Neuronal stem cell (in vitro differentiated cells): ENCODE data around the gene SCN5A.

Source experiments
- DNase-seq: peaks from one replicate; pipeline ENCODE4 v3.0.0-alpha.2; 2013; ENCODE audit warnings: low spot score
- H2AFZ ChIP-seq: one replicate; pipeline ENCODE4 v1.6.1; 2013; ENCODE audit warnings: mild to moderate bottlenecking, low read length, inconsistent platforms
- H2AK5ac ChIP-seq: 2 replicates; pipeline ENCODE4 v1.6.1; 2013; ENCODE audit warnings: low read depth, mild to moderate bottlenecking, inconsistent platforms, low read length, moderate library complexity, mixed read lengths
- H2BK120ac ChIP-seq: 2 replicates; pipeline ENCODE4 v1.6.1; 2013; ENCODE audit warnings: low read depth, mild to moderate bottlenecking, inconsistent platforms, low read length, moderate library complexity, mixed read lengths
- H2BK12ac ChIP-seq: one replicate; pipeline ENCODE4 v1.6.1; 2013; ENCODE audit warnings: low read length, inconsistent platforms
- H2BK15ac ChIP-seq: 2 replicates; pipeline ENCODE4 v1.6.1; 2013; ENCODE audit warnings: mild to moderate bottlenecking, low read length, inconsistent platforms, mixed read lengths
- H2BK5ac ChIP-seq: one replicate; pipeline ENCODE4 v1.6.1; 2013; ENCODE audit warnings: inconsistent platforms, mild to moderate bottlenecking, low read length, moderate library complexity
- H3K14ac ChIP-seq: one replicate; pipeline ENCODE4 v1.6.1; 2013; ENCODE audit warnings: low read length, inconsistent platforms
- H3K18ac ChIP-seq: 2 replicates; pipeline ENCODE4 v1.6.1; 2013; ENCODE audit warnings: low read length, inconsistent platforms
- H3K23ac ChIP-seq: 2 replicates; pipeline ENCODE4 v1.6.1; 2013; ENCODE audit warnings: low read depth, mild to moderate bottlenecking, mixed read lengths, low read length, inconsistent platforms; ENCODE audit not compliant: poor library complexity
- H3K27ac ChIP-seq: replicated peaks from 3 replicates; pipeline ENCODE4 v1.5.1; 2013; ENCODE audit warnings: low read length, inconsistent platforms
- H3K27me3 ChIP-seq, 3 experiments: 2 replicates each; pipeline ENCODE4 v1.6.1; 2013; ENCODE audit warnings: low read length in 3 of 3, mild to moderate bottlenecking in 2 of 3, inconsistent platforms in 1 of 3, low read depth in 1 of 3, mixed read lengths in 1 of 3, moderate library complexity in 1 of 3; ENCODE audit not compliant: control insufficient read depth in 3 of 3, insufficient read depth in 3 of 3
- H3K36me3 ChIP-seq, 2 donors: replicated peaks in 1 of 2; 2 replicates each; pipeline ENCODE4 v1.6.1; 2013; ENCODE audit warnings: low read length in 2 of 2; ENCODE audit not compliant: control insufficient read depth in 2 of 2, insufficient read depth in 2 of 2
- H3K4ac ChIP-seq: 2 replicates; pipeline ENCODE4 v1.6.1; 2013; ENCODE audit warnings: inconsistent platforms, mild to moderate bottlenecking, low read length, moderate library complexity
- H3K4me1 ChIP-seq, 2 donors: 1 replicate in 1 of 2; 2 replicates in 1 of 2; pipeline ENCODE4 v1.6.1; 2013; ENCODE audit warnings: low read length in 2 of 2, low read depth in 1 of 2; ENCODE audit not compliant: control insufficient read depth in 2 of 2, insufficient read depth in 1 of 2
- H3K4me2 ChIP-seq: one replicate; pipeline ENCODE4 v1.6.1; 2013; ENCODE audit warnings: mild to moderate bottlenecking, low read length, inconsistent platforms; ENCODE audit not compliant: insufficient read depth, poor library complexity, severe bottlenecking
- H3K4me3 ChIP-seq, 2 donors: 2 replicates each; pipeline ENCODE4 v1.5.1; 2013; ENCODE audit warnings: low read length in 2 of 2, mild to moderate bottlenecking in 2 of 2, inconsistent platforms in 1 of 2, moderate library complexity in 1 of 2
- H3K79me1 ChIP-seq: one replicate; pipeline ENCODE4 v1.6.1; 2013; ENCODE audit warnings: low read depth, mild to moderate bottlenecking, inconsistent platforms, low read length, moderate library complexity
- H3K9ac ChIP-seq: one replicate; pipeline ENCODE4 v1.6.1; 2013; ENCODE audit warnings: mild to moderate bottlenecking, low read depth, low read length, inconsistent platforms; ENCODE audit not compliant: poor library complexity
- H3K9me3 ChIP-seq, 2 donors: replicated peaks in 1 of 2; 2 replicates each; pipeline versions ENCODE3 to v1.6.1; 2013; ENCODE audit warnings: low read length in 2 of 2, mild to moderate bottlenecking in 2 of 2, inconsistent platforms in 1 of 2, low read depth in 1 of 2, mixed read lengths in 1 of 2, moderate library complexity in 1 of 2; ENCODE audit not compliant: control insufficient read depth in 2 of 2, insufficient read depth in 1 of 2
- H4K8ac ChIP-seq: one replicate; pipeline ENCODE4 v1.6.1; 2013; ENCODE audit warnings: low read depth, mild to moderate bottlenecking, inconsistent platforms, low read length, moderate library complexity
- H4K91ac ChIP-seq: one replicate; pipeline ENCODE4 v1.6.1; 2013; ENCODE audit warnings: low read length, low read depth, mild to moderate bottlenecking, inconsistent platforms; ENCODE audit not compliant: poor library complexity
- WGBS, 2 donors: extraction: QIAGEN DNeasy Blood & Tissue Kit; methylation state at CpG; one replicate each; pipeline ENCODE4 v1.1.7; 2013; ENCODE audit warnings: missing lambda C conversion rate in 2 of 2, mixed read lengths in 1 of 2; ENCODE audit not compliant: insufficient read length in 2 of 2, insufficient replicate concordance in 1 of 2; ENCODE audit errors: extremely low coverage in 2 of 2; 5-methylcytosine and 5-hydroxymethylcytosine counted together

Gene SCN5A

GRCh38 chr3:38560996-38561717 lies 88.3 kb downstream of the SCN5A start:
- H3K9ac ChIP-seq: no peak overlapping the region
- H2AK5ac ChIP-seq: no peak overlapping the region
- no peaks in the 10 kb centered on the region for H3K79me1 ChIP-seq
- H2BK15ac ChIP-seq: peak overlapping the region; percentile 28
- WGBS, 2 donors: no CpG with 5 or more reads among the region's 7 CpGs
- no peak overlapping the region for H3K18ac ChIP-seq
- no peak overlapping the region for H2AFZ ChIP-seq
- peaks cover 0 to 15% (median 0%) of the 10 kb centered on the region in 3 experiments for H3K27me3 ChIP-seq
- DNase-seq: no peak
- no peak overlapping the region for H3K14ac ChIP-seq
- H2BK120ac ChIP-seq: no peak overlapping the region
- no peak overlapping the region for H4K8ac ChIP-seq
- no peak overlapping the region for H2BK5ac ChIP-seq
- H3K9me3 ChIP-seq: peaks cover 0 to 2% of the 10 kb centered on the region in 2 donors
- H3K4me1 ChIP-seq: no peaks in the 10 kb centered on the region
- H3K23ac ChIP-seq: no peak overlapping the region
- H3K4ac ChIP-seq: no peak overlapping the region
- no peaks in the 10 kb centered on the region for H3K36me3 ChIP-seq
- H3K4me2 ChIP-seq: no peak overlapping the region
- no peak overlapping the region for H3K27ac ChIP-seq
- no peak overlapping the region for H2BK12ac ChIP-seq
- H4K91ac ChIP-seq: no peak overlapping the region
- H3K4me3 ChIP-seq: no peak overlapping the region

- DNase-seq: no peak
- no peaks in the 10 kb centered on the region for H3K79me1 ChIP-seq
- no peak overlapping the region for H2BK120ac ChIP-seq
- peaks cover 0 to 2% of the 10 kb centered on the region in 2 donors for H3K9me3 ChIP-seq
- peaks cover 0 to 15% (median 0%) of the 10 kb centered on the region in 3 experiments for H3K27me3 ChIP-seq
- no peak overlapping the region for H2AFZ ChIP-seq
- H3K27ac ChIP-seq: no peak overlapping the region
- no peak overlapping the region for H3K4ac ChIP-seq
- no peak overlapping the region for H3K9ac ChIP-seq
- no peaks in the 10 kb centered on the region for H3K36me3 ChIP-seq
- no peak overlapping the region for H3K4me3 ChIP-seq
- H2BK12ac ChIP-seq: no peak overlapping the region
- H3K14ac ChIP-seq: peak overlapping the region; percentile 73
- no CpG with 5 or more reads among the region's 6 CpGs for WGBS, 2 donors
- no peaks in the 10 kb centered on the region for H3K4me1 ChIP-seq
- no peak overlapping the region for H3K4me2 ChIP-seq
- H2AK5ac ChIP-seq: no peak overlapping the region
- H2BK5ac ChIP-seq: no peak overlapping the region
- H3K23ac ChIP-seq: no peak overlapping the region
- no peak overlapping the region for H2BK15ac ChIP-seq
- H3K18ac ChIP-seq: no peak overlapping the region
- H4K91ac ChIP-seq: no peak overlapping the region
- H4K8ac ChIP-seq: no peak overlapping the region
These were observed 89.2 kb downstream of the SCN5A start for GRCh38 chr3:38560284-38560683.

GRCh38 chr3:38558864-38559263 lies 90.6 kb downstream of the SCN5A start:
- no peak overlapping the region for H3K9ac ChIP-seq
- WGBS, 2 donors: no CpG with 5 or more reads among the region's 1 CpG
- no peaks in the 10 kb centered on the region for H3K36me3 ChIP-seq
- no peak overlapping the region for H2BK120ac ChIP-seq
- no peak overlapping the region for H4K91ac ChIP-seq
- H3K18ac ChIP-seq: no peak overlapping the region
- no peak overlapping the region for H2AFZ ChIP-seq
- DNase-seq: no peak
- H3K4ac ChIP-seq: no peak overlapping the region
- H3K27me3 ChIP-seq: peaks cover 0 to 15% (median 0%) of the 10 kb centered on the region in 3 experiments
- H3K14ac ChIP-seq: no peak overlapping the region
- no peak overlapping the region for H2BK5ac ChIP-seq
- H3K4me3 ChIP-seq: no peak overlapping the region
- no peaks in the 10 kb centered on the region for H3K4me1 ChIP-seq
- H2AK5ac ChIP-seq: no peak overlapping the region
- no peak overlapping the region for H3K4me2 ChIP-seq
- H3K79me1 ChIP-seq: no peaks in the 10 kb centered on the region
- no peak overlapping the region for H2BK15ac ChIP-seq
- no peak overlapping the region for H2BK12ac ChIP-seq
- H3K9me3 ChIP-seq: peaks cover 0 to 4% of the 10 kb centered on the region in 2 donors
- H3K27ac ChIP-seq: no peak overlapping the region
- no peak overlapping the region for H4K8ac ChIP-seq
- H3K23ac ChIP-seq: no peak overlapping the region

GRCh38 chr3:38556640-38557358 lies 92.7 kb downstream of the SCN5A start:
- peak overlapping the region; percentile 27 for H3K9ac ChIP-seq
- no peak overlapping the region for H2AK5ac ChIP-seq
- H3K14ac ChIP-seq: no peak overlapping the region
- H3K79me1 ChIP-seq: no peaks in the 10 kb centered on the region
- H3K23ac ChIP-seq: no peak overlapping the region
- no peak overlapping the region for H2BK5ac ChIP-seq
- H2BK12ac ChIP-seq: no peak overlapping the region
- no CpG with 5 or more reads among the region's 4 CpGs for WGBS, 2 donors
- H2BK15ac ChIP-seq: no peak overlapping the region
- H3K4me2 ChIP-seq: no peak overlapping the region
- H2AFZ ChIP-seq: no peak overlapping the region
- no peak overlapping the region for H4K91ac ChIP-seq
- H4K8ac ChIP-seq: no peak overlapping the region
- H3K18ac ChIP-seq: peak overlapping the region; percentile 23
- DNase-seq: no peak
- H3K4me3 ChIP-seq: no peak overlapping the region
- H2BK120ac ChIP-seq: no peak overlapping the region
- peaks cover 0 to 6% of the 10 kb centered on the region in 2 donors for H3K9me3 ChIP-seq
- no peak overlapping the region for H3K27ac ChIP-seq
- no peaks in the 10 kb centered on the region for H3K4me1 ChIP-seq
- H3K27me3 ChIP-seq: peaks cover 0 to 6% (median 0%) of the 10 kb centered on the region in 3 experiments
- H3K36me3 ChIP-seq: no peaks in the 10 kb centered on the region
- H3K4ac ChIP-seq: no peak overlapping the region
